ENCODE results near the gene EXOC3L2.

- TF ChIP-seq CTCF (conservative IDR thresholded peaks at IDR 0.05; ENCODE audit: low read depth, low read length) (no peak), EZH2 (IDR thresholded peaks at IDR 0.05; ENCODE audit: borderline replicate concordance, low read depth, low read length, poor library complexity, severe bottlenecking) (no peak)
Measured at GRCh38 chr19:45271098-45271734, 26.0 kb upstream of the EXOC3L2 start.

Measured in A673 (cell line).